ENCODE measurements around the gene SLC25A11. TPM values are rescaled to one million over a fixed set of nuclear protein-coding genes. Genes with fewer than 3 reads are reported as not detected.

SLC25A11 gene
- polyA plus RNA-seq, 3 donors from 2014 or later, result 139 to 196 (median 139) TPM

GRCh38 chr17:4898351-4898750, 41.5 kb downstream of the SLC25A11 start:
- H3K4me3 Mint-ChIP-seq, result peak overlapping the region; percentile 61 to 76 (median 74)
- H3K4me1 Mint-ChIP-seq, result peaks cover 33 to 42% of the 10 kb centered on the region in 2 donors
- H3K36me3 Mint-ChIP-seq, result peaks cover 0 to 7% (median 5%) of the 10 kb centered on the region in 3 donors
- H3K27ac Mint-ChIP-seq, result peak overlapping the region; percentile 10 to 84 (median 74)
- peaks cover 19 to 32% (median 22%) of the 10 kb centered on the region in 3 donors for H3K27me3 Mint-ChIP-seq (ENCODE audit: low read depth in 3 of 3)
- no peak for DNase-seq
- no peaks in the 10 kb centered on the region for H3K9me3 Mint-ChIP-seq

- no peaks in the 10 kb centered on the region for H3K9me3 Mint-ChIP-seq
- peaks cover 16 to 27% (median 21%) of the 10 kb centered on the region in 3 donors for H3K27me3 Mint-ChIP-seq (ENCODE audit: low read depth in 3 of 3)
- H3K27ac Mint-ChIP-seq, result peak overlapping the region in 2 of 6 donors; percentile 73 to 76
- H3K4me3 Mint-ChIP-seq, result peak overlapping the region in 4 of 5 donors; percentile 61 to 75 (median 68)
- no peak for DNase-seq
- H3K36me3 Mint-ChIP-seq, result peaks cover 0 to 7% (median 5%) of the 10 kb centered on the region in 3 donors
- peaks cover 27 to 36% of the 10 kb centered on the region in 2 donors for H3K4me1 Mint-ChIP-seq
Observed at GRCh38 chr17:4897785-4898184, 42.1 kb downstream of the SLC25A11 start.

GRCh38 chr17:4897198-4897687, 42.6 kb downstream of the SLC25A11 start:
- peaks cover 0 to 7% (median 5%) of the 10 kb centered on the region in 3 donors for H3K36me3 Mint-ChIP-seq
- H3K9me3 Mint-ChIP-seq, result no peaks in the 10 kb centered on the region
- DNase-seq, result no peak
- H3K27me3 Mint-ChIP-seq (ENCODE audit: low read depth in 3 of 3), result peaks cover 11 to 22% (median 17%) of the 10 kb centered on the region in 3 donors
- H3K4me1 Mint-ChIP-seq, result peaks cover 21 to 31% of the 10 kb centered on the region in 2 donors
- H3K27ac Mint-ChIP-seq, result peak overlapping the region in 1 of 6 donors; percentile 9
- H3K4me3 Mint-ChIP-seq, result no peak overlapping the region

- H3K9me3 Mint-ChIP-seq, result no peaks in the 10 kb centered on the region
- peak overlapping the region in 1 of 6 donors; percentile 9 for H3K27ac Mint-ChIP-seq
- peaks cover 11 to 20% (median 14%) of the 10 kb centered on the region in 3 donors for H3K27me3 Mint-ChIP-seq (ENCODE audit: low read depth in 3 of 3)
- no peak overlapping the region for H3K4me3 Mint-ChIP-seq
- H3K36me3 Mint-ChIP-seq, result peaks cover 0 to 7% (median 5%) of the 10 kb centered on the region in 3 donors
- DNase-seq, result no peak
- peaks cover 17 to 25% of the 10 kb centered on the region in 2 donors for H3K4me1 Mint-ChIP-seq
Observed at GRCh38 chr17:4896332-4897197, 43.3 kb downstream of the SLC25A11 start.

- peaks cover 8 to 13% (median 10%) of the 10 kb centered on the region in 3 donors for H3K27me3 Mint-ChIP-seq (ENCODE audit: low read depth in 3 of 3)
- DNase-seq, result no peak
- H3K4me1 Mint-ChIP-seq, result peaks cover 11 to 18% of the 10 kb centered on the region in 2 donors
- no peaks in the 10 kb centered on the region for H3K9me3 Mint-ChIP-seq
- peak overlapping the region in 2 of 6 donors; percentile 45 to 46 for H3K27ac Mint-ChIP-seq
- peaks cover 0 to 8% (median 5%) of the 10 kb centered on the region in 3 donors for H3K36me3 Mint-ChIP-seq
- no peak overlapping the region for H3K4me3 Mint-ChIP-seq
Observed at GRCh38 chr17:4895657-4896331, 44.1 kb downstream of the SLC25A11 start.

- H3K27ac Mint-ChIP-seq, result no peak overlapping the region
- H3K4me3 Mint-ChIP-seq, result no peak overlapping the region
- no peaks in the 10 kb centered on the region for H3K9me3 Mint-ChIP-seq
- no peak for DNase-seq
- peaks cover 5 to 11% (median 6%) of the 10 kb centered on the region in 3 donors for H3K27me3 Mint-ChIP-seq (ENCODE audit: low read depth in 3 of 3)
- H3K36me3 Mint-ChIP-seq, result peaks cover 0 to 12% (median 5%) of the 10 kb centered on the region in 3 donors
- peaks cover 7 to 15% of the 10 kb centered on the region in 2 donors for H3K4me1 Mint-ChIP-seq
Observed at GRCh38 chr17:4895121-4895520, 44.7 kb downstream of the SLC25A11 start.

- DNase-seq, result no peak
- no peaks in the 10 kb centered on the region for H3K9me3 Mint-ChIP-seq
- H3K27me3 Mint-ChIP-seq (ENCODE audit: low read depth in 3 of 3), result peaks cover 0 to 3% (median 3%) of the 10 kb centered on the region in 3 donors
- peaks cover 4 to 16% (median 10%) of the 10 kb centered on the region in 3 donors for H3K36me3 Mint-ChIP-seq
- no peak overlapping the region for H3K27ac Mint-ChIP-seq
- no peak overlapping the region for H3K4me3 Mint-ChIP-seq
- peaks cover 0 to 7% of the 10 kb centered on the region in 2 donors for H3K4me1 Mint-ChIP-seq
Observed at GRCh38 chr17:4893721-4894560, 45.9 kb downstream of the SLC25A11 start.

GRCh38 chr17:4893272-4893671, 46.6 kb downstream of the SLC25A11 start:
- Mint-ChIP-seq H3K36me3 (peaks cover 5 to 16% (median 10%) of the 10 kb centered on the region in 3 donors), H3K4me1 (peaks cover 0 to 3% of the 10 kb centered on the region in 2 donors), H3K27ac (no peak overlapping the region), H3K4me3 (no peak overlapping the region), H3K27me3 (ENCODE audit: low read depth in 3 of 3) (peaks cover 0 to 3% (median 3%) of the 10 kb centered on the region in 3 donors), H3K9me3 (no peaks in the 10 kb centered on the region)
- DNase-seq, result no peak

GRCh38 chr17:4892499-4893221, 47.2 kb downstream of the SLC25A11 start:
- Mint-ChIP-seq H3K4me1 (no peaks in the 10 kb centered on the region), H3K36me3 (peaks cover 5 to 16% (median 10%) of the 10 kb centered on the region in 3 donors), H3K9me3 (no peaks in the 10 kb centered on the region), H3K27ac (no peak overlapping the region), H3K4me3 (no peak overlapping the region), H3K27me3 (ENCODE audit: low read depth in 3 of 3) (peaks cover 0 to 3% (median 2%) of the 10 kb centered on the region in 3 donors)
- DNase-seq, result no peak

GRCh38 chr17:4891411-4892410, 48.1 kb downstream of the SLC25A11 start:
- DNase-seq, result no peak
- no peaks in the 10 kb centered on the region for H3K4me1 Mint-ChIP-seq
- H3K27ac Mint-ChIP-seq, result no peak overlapping the region
- peaks cover 8 to 16% (median 13%) of the 10 kb centered on the region in 3 donors for H3K36me3 Mint-ChIP-seq
- no peak overlapping the region for H3K4me3 Mint-ChIP-seq
- no peaks in the 10 kb centered on the region for H3K9me3 Mint-ChIP-seq
- peaks cover 0 to 2% (median 0%) of the 10 kb centered on the region in 3 donors for H3K27me3 Mint-ChIP-seq (ENCODE audit: low read depth in 3 of 3)

GRCh38 chr17:4887581-4887980, 52.3 kb downstream of the SLC25A11 start:
- Mint-ChIP-seq H3K9me3 (no peaks in the 10 kb centered on the region), H3K27me3 (ENCODE audit: low read depth in 3 of 3) (peaks cover 0 to 2% (median 0%) of the 10 kb centered on the region in 3 donors), H3K4me1 (no peaks in the 10 kb centered on the region), H3K27ac (no peak overlapping the region), H3K36me3 (peaks cover 8 to 31% (median 9%) of the 10 kb centered on the region in 3 donors), H3K4me3 (no peak overlapping the region)
- DNase-seq, result no peak
